GM12878 (cell line): ENCODE data around the gene CDK2.
"Not testable (repeated sequence)": the region's sequence is repeated elsewhere in the genome, so short reads cannot be mapped to it uniquely, and the experiment has no call there.

Source experiments
- KDM1A ChIP-seq: fragments of 200-600 bp; sonication (generic); IDR thresholded peaks from 2 replicates; pipeline ENCODE4 v1.6.1; 2016; ENCODE audit warnings: borderline replicate concordance
- RAD21 ChIP-seq: IDR thresholded peaks from 2 replicates; pipeline ENCODE4 v1.6.1; 2011; ENCODE audit warnings: mild to moderate bottlenecking, low read depth, low read length, moderate library complexity; ENCODE audit not compliant: insufficient read depth
- ZBTB40 ChIP-seq: fragments of 450-650 bp; IDR thresholded peaks from 2 replicates; pipeline ENCODE4 v1.6.1; 2016; ENCODE audit warnings: mild to moderate bottlenecking, moderate library complexity, borderline replicate concordance
- ZNF24 ChIP-seq: fragments of 450-650 bp; IDR thresholded peaks from 2 replicates; pipeline ENCODE4 v1.6.1; 2017; ENCODE audit warnings: antibody characterized with exemption, mild to moderate bottlenecking
- TF ChIP-seq, protein P1 (sequence below): fragments of 450-650 bp; formaldehyde crosslinking; IDR thresholded peaks from 2 replicates; pipeline ENCODE4 v1.5.0; 2022; ENCODE audit warnings: mild to moderate bottlenecking, missing genetic modification characterization
- TF ChIP-seq, protein P2 (sequence below), 3 experiments: IDR thresholded peaks in 2 of 3; conservative IDR thresholded peaks in 1 of 3; 2 replicates each; pipeline ENCODE4 v1.5.1; 2011; ENCODE audit warnings: low read depth in 3 of 3, low read length in 3 of 3, mild to moderate bottlenecking in 3 of 3, control low read depth in 2 of 3, moderate library complexity in 2 of 3, inconsistent platforms in 1 of 3, mixed read lengths in 1 of 3; ENCODE audit not compliant: control insufficient read depth in 2 of 3, insufficient read depth in 1 of 3; ENCODE audit errors: extremely low read depth in 1 of 3

- TF ChIP-seq ZBTB40, ZNF24, KDM1A, RAD21: not testable (repeated sequence)
- TF ChIP-seq, protein P1, sequence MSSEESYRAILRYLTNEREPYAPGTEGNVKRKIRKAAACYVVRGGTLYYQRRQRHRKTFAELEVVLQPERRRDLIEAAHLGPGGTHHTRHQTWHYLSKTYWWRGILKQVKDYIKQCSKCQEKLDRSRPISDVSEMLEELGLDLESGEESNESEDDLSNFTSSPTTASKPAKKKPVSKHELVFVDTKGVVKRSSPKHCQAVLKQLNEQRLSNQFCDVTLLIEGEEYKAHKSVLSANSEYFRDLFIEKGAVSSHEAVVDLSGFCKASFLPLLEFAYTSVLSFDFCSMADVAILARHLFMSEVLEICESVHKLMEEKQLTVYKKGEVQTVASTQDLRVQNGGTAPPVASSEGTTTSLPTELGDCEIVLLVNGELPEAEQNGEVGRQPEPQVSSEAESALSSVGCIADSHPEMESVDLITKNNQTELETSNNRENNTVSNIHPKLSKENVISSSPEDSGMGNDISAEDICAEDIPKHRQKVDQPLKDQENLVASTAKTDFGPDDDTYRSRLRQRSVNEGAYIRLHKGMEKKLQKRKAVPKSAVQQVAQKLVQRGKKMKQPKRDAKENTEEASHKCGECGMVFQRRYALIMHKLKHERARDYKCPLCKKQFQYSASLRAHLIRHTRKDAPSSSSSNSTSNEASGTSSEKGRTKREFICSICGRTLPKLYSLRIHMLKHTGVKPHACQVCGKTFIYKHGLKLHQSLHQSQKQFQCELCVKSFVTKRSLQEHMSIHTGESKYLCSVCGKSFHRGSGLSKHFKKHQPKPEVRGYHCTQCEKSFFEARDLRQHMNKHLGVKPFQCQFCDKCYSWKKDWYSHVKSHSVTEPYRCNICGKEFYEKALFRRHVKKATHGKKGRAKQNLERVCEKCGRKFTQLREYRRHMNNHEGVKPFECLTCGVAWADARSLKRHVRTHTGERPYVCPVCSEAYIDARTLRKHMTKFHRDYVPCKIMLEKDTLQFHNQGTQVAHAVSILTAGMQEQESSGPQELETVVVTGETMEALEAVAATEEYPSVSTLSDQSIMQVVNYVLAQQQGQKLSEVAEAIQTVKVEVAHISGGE (CRISPR knock-in tag): not testable (repeated sequence)
- TF ChIP-seq, protein P2, sequence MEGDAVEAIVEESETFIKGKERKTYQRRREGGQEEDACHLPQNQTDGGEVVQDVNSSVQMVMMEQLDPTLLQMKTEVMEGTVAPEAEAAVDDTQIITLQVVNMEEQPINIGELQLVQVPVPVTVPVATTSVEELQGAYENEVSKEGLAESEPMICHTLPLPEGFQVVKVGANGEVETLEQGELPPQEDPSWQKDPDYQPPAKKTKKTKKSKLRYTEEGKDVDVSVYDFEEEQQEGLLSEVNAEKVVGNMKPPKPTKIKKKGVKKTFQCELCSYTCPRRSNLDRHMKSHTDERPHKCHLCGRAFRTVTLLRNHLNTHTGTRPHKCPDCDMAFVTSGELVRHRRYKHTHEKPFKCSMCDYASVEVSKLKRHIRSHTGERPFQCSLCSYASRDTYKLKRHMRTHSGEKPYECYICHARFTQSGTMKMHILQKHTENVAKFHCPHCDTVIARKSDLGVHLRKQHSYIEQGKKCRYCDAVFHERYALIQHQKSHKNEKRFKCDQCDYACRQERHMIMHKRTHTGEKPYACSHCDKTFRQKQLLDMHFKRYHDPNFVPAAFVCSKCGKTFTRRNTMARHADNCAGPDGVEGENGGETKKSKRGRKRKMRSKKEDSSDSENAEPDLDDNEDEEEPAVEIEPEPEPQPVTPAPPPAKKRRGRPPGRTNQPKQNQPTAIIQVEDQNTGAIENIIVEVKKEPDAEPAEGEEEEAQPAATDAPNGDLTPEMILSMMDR (IDR thresholded peaks at IDR 0.05 in 2 of 3, conservative IDR thresholded peaks at IDR 0.05 in 1 of 3; ENCODE audit: control insufficient read depth in 2 of 3, extremely low read depth in 1 of 3, insufficient read depth in 1 of 3, low read depth in 3 of 3, low read length in 3 of 3): not testable (repeated sequence)
These were observed 47.6 kb upstream of the CDK2 start for GRCh38 chr12:55919032-55919431.
